OCI-LY1 (cell line): ENCODE data around the gene NXN.

Source experiments
- CTCF ChIP-seq: fragments of 200-600 bp; sonication (generic), shearing (Covaris generic); IDR thresholded peaks from 2 replicates; pipeline ENCODE4 v1.5.1; 2017; ENCODE audit warnings: mild to moderate bottlenecking, antibody characterized with exemption, low read length, moderate library complexity, mixed read lengths
- EZH2 ChIP-seq: fragments of 200-600 bp; sonication (generic), shearing (Covaris generic); IDR thresholded peaks from 2 replicates; pipeline ENCODE4 v1.8.0; 2017; ENCODE audit warnings: borderline replicate concordance, mixed run types, mild to moderate bottlenecking, antibody characterized with exemption, low read length, moderate library complexity, mixed read lengths

GRCh38 chr17:1013729-1014090 is 34.1 kb upstream of the NXN start:
- TF ChIP-seq CTCF (no peak), EZH2 (no peak)
